NK-92 (cell line): ENCODE measurements around the gene RAET1E.
"Not testable (repeated sequence)": the region's sequence is repeated elsewhere in the genome, so short reads cannot be mapped to it uniquely, and the experiment has no call there.

Source experiments
- DNase-seq: peaks from one replicate; lab custom pipeline; 2025; ENCODE audit not compliant: unreplicated experiment; lab: John Stamatoyannopoulos, UW

Gene RAET1E

DNA sequence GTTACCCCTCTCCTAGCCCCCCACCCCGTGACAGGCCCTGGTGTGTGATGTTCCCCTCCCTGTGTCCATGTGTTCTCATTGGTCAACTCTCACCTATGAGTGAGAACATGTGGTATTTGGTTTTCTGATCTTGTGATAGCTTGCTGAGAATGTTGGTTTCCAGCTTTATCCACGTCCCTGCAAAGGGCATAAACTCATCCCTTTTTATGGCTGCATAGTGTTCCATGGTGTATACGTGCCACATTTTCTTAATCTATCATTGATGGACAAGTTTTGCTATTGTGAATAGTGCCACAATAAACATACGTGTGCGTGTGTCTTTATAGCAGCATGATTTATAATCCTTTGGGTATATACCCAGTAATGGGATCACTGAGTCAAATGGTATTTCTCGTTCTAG lies 6.0 kb downstream of the RAET1E start:
- not testable (repeated sequence) for DNase-seq

DNA sequence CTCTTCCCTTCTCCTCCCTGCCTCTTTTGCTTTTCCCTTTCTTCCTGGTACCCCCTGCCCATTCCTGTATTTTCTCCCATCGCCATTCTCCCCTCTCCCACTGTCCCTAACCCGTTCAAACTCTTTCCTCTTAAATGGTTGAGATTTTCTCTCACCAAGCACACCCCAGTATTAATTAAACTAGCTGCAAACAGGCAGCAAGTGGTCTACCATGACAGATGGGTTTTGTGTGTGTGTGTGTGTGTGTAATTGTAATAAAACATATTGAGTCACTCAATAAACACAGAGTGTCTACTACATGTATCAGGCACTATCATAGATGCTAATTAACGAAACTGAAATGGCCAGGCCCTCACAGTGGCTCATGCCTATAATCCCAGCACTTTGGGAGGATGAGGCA lies 6.7 kb downstream of the RAET1E start:
- DNase-seq: no peak

DNA sequence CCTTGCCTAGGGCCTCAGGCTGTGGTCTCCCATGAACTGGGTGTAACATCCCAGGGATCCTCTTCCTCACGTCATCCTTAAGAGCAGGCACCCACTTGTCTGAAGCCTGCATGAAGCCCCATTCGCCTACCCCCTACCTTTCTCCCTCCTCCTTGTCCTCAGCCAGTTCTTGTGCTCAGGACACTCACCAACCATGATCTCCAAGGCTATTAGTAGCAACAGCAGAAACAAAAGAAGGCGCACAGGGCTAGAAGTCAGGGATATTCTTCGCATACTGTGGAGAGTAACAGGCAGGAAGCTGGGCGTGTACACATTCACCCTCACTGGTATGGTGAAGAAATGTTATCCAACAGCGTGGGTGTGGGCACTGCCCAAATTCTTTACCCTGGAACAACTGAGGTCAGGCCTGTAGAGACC lies 7.3 kb downstream of the RAET1E start:
- no peak for DNase-seq

DNA sequence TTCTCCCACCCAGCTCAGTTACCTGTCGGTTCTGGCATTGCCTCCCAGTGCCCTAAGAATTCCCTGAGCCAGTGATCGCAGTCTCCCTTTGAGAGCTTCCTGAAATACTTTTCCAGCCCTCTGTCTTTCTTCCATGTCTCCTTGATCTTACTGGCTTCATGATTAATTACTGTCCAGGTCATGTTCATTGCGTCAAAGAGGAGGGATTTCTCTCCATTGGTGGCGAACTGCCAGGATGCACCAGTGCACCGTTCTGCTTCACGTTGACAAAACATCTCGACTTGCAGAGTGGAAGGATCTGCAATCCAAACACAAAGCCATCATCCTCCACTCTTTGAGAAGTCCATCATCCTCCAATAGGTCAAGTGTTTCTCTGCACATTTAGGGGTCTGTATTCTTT lies 8.6 kb downstream of the RAET1E start:
- no peak for DNase-seq

DNA sequence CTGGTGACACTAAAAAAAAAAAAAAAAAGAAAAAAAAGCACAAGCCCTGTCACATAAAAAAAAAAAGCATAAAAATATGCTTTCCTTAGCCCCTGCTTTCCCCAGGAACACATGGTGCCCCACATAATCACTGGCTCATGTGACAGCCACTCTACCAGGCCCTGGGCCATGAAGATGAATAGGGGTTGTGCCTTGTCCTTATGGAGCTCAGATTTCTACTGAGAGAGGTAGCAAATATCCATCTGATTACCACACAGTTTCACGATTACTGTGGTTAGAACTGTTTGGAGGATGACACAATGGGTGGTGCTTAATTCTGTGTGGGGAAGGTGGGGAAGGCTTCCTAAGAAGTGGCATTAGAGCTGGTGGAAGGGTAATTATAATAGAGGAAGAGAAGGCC lies 9.3 kb downstream of the RAET1E start:
- no peak for DNase-seq

DNA sequence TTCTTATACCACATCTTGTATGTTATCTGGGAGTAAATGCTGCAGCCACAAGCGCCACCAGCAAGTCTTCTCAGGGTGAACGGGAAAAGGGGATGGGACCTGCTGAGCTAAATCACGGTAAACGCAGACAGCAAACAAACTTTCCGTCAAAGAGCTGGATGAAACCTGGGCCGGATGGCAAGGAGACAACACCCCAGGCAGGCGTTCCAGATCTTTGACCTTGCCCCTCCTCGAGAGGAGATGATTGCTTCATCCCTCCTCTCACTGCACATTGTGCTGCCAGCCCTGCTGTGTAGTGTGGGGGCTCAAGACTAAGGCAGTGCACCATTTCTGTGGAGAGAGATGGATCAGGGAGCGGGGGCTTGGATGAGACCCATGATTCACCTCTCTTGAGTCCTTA lies 9.8 kb downstream of the RAET1E start:
- no peak for DNase-seq

DNA sequence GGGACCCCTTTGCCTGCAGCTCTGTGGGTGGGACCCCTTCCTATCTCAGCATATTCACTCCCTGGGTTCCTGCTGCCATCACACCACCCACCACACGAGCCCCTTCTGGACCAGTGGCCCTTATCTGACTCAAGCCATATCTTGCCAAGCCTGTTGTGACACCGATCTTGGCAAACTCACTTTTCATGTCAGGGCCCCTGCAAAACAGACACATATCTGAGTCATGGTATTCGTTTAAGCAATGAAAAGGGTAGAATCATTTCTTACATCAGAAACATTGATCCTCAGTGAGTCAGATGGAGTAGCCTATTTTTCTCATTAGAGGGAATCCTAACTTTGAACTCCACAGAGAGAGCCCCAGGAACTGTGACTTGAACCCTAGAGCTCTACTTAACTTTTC lies 10.6 kb downstream of the RAET1E start:
- no peak for DNase-seq

DNA sequence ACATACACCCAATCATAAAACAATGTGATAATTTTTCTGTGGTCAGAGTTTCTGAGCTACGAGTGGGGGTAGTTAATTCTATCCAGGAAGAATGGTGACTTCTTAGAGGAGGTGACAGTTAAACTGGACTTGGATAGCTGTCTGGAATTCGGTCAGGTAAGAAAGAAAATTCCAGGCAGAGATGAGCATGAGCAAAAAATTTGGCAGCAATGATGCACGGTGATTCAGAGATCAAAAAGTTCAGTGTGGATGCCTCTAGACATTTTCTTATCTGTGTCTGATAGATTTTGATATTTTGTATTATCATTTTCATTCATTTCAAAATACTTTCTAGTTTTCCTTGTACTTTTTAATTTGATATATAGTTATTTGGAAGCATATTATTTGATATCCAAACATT lies 12.0 kb downstream of the RAET1E start:
- DNase-seq: no peak

DNA sequence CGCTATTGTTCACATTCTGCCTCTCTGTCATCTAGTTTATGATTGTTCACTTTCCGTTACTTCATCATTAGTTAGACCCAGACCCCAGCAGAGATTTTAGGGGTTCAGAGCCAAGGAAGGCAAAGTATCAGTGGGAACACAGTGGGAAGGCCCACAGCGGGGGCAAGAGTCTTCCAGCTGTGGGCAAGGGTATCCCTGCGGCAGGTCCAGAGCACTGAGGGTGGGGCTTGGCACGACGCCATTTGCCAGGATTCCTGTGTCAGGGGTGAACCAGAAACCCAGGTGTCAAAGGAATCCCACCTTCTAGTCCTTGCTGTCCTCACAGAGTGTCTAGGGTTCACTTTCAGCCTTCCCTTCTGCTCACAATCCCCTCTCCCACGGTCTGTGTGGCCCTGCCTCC lies 13.3 kb downstream of the RAET1E start:
- DNase-seq: no peak

DNA sequence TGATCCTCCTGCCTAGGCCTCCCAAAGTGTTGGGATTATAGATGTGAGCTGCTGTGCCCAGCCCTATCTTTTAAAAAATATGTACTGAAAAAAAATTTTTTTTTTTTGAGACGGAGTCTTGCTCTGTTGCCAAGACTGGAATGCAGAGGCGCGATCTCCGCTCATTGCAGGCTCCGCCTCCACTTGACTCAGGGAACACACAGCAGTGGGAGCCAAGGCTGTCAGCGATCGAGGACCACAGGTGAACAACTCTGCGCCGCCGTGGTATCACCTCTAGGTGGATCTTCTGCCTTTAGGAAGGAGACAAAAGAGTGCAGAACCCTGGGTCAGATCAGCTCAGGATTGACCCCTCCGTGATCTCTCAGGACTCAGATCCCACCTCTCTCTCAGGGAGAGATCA lies 13.7 kb downstream of the RAET1E start:
- no peak for DNase-seq

DNA sequence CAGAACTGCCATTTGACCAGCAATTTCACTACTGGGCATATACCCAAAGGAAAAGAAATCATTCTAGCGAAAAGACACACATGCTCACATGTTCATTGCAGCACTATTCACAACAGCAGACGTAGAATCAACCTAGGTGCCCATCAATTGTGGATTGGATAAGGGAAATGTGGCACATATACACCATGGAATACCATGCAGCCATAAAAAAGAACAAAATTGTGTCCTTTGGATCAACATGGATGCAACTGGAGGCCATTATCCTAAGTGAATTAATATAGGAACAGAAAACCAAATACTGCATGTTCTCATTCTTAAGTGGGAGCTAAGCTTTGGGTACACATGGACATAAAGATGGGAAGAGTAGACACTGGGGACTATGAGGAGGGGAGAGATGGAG lies 16.1 kb downstream of the RAET1E start:
- DNase-seq: no peak

DNA sequence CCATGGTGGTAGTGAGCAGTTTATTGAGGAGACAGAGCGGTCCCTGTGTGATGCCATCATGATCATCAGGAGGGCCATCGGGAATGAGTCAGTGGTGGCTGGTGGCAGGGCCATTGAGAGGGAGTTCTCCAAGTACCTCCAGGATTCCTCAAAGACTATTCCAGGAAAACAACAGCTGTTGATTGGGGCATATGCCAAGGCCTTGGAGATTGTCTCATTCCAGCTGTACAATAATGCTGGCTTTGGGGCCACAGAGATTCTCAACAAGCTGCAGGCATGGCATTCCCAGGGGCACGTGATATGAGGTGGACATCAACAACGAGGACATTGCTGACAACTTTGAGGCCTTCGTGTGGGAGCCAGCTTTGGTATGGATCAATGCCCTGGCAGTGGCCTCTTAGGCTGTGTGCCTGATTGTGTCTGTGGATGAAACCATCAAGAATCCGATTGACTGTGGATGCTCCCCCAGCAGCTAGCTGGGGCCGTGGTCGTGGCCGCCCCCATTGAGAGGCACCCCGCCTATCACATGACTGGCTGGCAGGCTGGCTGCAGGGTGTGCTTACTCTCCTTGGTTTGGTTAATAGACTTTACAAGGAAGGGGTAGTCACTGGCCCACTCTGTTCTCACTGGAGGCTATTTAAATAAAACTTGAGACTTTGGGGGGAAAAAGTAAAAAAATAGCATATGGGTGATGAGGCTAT lies 16.7 kb downstream of the RAET1E start:
- DNase-seq: no peak

DNA sequence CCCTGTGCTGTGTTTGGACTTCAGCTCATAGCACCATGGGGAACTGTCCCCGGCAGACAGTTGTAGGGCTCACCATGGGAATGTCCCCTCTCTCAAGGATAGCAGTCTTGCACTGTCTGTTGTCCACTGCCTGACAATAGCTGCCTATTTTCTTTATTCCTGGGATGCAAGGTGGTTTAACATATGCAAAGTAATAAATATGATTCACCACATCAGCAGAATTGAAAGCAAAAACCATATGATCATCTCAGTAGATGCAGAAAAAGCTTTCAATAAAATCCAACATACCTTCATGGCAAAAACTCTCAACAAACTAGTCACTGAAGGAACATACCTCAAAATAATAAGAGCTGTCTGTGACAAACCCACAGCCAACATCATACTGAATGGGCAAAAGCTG lies 20.3 kb downstream of the RAET1E start:
- no peak for DNase-seq

DNA sequence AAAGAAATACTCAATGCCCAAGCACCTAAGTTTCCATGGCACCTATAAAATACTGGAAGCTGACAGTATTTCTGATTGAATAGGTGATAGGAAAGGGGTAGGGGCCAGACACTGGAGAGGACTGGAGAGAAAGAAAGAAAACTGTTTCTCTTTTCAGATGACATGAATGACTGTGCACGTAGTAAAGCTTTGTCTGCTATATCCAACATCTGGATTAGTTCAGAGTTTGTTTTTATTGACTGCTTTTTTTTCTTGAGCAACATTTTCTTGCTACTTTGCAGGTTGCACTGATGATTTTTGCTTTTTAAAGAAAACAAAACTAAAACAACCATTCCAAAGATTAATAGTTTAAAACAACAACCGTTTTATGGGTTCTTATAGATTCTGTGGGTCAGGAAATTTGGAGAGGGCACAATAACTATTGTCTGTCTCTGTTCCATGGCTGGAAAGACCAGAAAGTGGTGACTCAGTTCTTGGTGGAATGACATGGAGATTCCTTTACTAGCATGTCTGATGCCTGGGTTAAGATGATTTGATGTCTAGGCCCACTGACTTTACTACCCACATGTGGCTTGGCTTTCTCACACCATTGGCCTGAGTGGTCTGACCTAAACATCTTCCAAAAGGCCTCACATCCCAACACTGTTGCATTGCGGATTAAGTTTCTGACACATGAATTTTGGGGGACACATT lies 21.5 kb downstream of the RAET1E start:
- DNase-seq: no peak

DNA sequence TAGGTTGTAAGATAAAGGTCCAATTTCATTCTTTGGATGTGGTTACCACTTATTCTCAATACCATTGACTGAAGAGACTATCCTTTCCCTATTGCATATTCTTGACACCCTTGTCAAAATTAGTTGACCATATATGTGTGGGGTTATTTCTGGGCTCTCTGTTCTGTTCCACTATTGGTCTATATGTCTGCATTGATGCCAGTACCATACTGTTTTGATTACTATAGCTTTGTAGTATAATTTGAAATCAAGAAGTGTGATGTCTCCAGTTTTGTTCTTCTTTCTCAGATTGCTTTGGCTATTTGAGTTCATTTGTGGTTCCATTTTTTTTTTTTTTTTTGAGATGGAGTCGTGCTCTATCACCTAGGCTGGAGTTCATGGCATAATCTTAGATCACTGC lies 25.7 kb downstream of the RAET1E start:
- no peak for DNase-seq

DNA sequence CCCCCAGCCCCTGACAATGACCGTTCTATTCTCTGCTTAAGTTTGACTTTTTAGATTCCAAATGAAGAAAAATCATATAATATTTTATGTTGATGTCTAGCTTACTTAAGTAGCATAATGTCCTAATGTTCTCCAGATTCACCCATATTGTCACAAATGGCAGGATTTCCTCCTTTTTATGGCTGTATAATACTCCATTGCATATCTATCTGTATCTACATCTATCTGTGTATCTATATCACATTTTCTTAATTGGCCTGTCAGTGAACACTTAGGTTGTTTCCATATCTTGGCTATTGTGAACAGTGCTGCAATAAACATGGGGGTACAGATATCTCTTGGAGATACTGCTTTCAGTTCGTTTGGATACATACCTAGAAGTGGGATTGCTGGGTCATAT lies 26.7 kb downstream of the RAET1E start:
- no peak for DNase-seq

DNA sequence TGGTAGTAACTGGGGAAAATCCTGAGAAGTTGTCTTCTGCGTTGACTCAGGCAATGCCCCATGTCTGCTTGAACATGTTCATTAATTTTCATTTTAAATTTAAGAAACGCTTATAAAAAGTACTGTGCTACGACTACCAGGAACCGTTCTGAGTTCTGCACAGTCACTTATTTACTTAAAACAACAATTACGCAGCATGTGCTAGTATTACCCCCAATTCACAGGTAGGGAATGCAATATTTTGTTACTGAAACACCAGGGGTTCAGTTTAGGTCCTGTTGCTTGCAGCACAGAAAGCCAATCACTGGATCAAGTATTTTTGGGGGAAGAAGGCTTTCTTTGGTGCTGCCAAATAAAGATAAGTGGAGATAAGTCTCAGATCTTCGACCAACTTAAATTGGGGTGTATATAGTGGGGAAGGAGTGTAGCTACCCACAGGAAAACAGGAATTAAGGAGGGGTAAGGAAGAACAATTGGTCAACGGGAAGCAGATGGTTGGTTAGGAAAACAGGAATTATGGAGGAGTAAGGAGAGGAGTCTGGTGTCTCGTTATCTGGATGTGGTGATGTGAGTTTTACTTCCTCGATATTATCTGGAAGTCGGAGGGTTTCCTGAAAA lies 28.5 kb downstream of the RAET1E start:
- no peak for DNase-seq

DNA sequence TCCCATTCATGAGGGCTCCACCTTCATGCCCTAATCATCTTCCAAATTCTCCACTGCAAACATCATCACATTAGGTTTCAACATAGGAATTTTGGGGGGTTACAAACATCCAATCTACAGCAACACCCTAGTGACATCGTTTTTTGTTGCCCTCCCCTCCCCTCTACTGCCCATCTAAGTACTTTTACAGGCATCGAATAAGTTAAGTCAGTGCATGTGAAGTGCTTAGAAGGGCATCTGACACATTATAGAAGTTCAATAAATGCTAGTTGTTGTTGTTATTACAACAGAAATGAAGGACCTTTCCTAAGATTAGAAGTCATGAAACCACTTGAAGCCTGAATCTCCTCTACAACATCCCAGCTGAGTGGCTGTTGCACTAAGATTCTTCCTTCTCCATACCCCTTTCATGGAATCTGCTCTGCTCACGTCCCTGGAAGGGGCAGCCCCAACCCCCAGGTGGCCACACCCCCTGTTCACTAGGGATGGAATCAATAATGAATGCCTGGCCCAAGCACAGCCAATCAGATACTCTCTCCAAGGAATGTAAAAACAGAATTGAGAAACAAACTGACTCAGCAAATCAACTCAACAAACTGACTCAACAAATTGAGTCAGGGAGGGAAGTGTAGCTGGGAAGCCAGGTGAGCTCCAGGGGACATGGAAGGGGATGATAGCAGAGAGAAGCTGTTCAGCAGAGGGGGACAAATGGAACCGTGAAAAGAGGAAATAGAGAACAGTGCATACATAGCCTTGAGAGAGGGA lies 29.9 kb downstream of the RAET1E start:
- DNase-seq: no peak

DNA sequence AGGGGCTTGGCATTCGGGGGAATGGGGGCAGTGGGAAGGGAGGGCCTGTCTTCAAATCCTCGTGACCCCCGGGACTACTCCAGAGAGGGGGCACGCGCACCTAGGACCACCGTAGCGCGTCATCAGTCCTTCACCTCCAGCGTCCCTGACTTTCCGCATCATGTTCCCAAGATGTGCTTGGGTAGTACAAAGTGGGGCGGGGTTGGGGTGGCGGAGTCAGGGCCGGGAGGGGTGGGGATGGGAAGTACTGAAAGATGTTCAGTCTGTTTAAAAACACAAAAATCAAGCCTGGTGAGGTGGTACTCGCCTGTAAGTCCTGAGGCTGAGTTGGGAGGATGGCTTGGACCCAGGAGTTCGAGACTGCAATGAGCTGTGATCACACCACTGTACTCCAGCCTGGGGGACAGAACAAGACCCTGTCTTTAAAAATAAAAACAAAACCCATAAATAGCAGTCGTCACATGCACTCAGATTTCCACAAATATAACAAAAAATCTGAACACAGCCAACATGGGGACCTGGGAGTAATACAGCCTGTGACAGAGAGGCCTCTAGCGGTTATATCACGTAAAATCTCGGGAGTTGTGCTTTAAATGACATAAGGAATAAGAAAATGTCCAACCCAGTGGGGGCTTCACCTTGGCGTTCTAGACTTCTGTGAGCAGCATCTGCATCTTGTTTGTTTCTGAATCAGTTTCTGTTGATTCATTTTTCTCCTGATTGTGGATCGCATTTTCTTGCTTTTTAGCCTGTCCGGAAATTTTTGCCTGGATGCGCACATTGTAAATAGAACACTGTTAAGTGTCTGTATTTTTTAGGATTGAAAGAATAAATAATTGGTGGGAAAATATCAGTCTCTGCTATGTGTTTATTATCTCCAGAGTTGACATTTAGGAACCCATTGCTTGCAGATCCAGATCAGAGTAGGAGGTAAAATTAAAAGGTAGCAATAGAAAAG lies 33.1 kb downstream of the RAET1E start:
- DNase-seq: no peak

DNA sequence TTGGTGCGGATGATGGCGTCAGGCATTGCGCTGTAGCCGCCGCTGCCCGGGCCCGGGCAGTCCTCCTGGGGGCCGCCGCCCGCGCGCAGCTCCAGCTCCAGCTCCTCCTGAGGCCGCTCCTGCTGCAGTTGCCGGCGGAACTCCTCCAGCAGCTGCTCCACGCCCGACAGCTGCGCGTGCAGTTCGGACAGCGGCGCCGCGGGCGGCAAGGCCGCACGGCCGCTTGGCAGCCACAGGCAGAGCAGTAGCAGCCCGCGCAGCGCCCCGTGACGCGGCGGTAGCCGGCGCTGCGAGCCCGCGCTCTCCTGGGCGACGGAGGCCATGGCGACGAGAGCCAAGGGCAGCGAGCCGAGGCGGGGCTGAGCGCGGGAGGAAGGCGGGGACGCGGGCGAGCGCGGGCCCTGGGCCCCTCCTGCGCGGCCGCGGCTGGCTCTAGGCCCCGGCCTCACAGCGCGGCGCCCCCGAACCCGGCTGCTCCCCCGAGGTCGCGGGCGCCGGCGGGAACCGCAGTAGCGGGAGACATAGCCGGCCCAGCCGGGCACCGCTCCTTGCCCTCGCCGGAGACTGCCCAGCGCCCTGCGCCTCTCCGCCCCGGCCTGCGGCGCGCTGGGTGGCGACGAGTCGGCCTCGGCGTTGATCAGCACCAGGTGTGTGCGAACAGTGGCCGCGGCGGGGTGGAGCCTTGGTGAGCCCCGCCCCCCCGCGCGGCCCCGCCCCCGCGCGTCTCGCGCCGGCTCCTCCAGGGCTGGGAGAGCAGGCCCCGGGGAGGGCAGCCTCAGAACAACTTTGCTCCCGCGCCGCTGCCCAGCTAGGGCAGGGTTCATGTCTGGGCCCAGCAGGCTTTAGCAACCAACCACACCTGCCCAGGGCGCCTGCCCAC lies 34.0 kb downstream of the RAET1E start, which contains the start of gene LRP11:
TSS of gene LRP11 (minus strand) at position 662 of the 880 bp plus-strand sequence. CDS start at position 323, 339 bp downstream.
- DNase-seq: no peak
